HepG2 (cell line): ENCODE data around the gene ALDH2. TPM values are rescaled to one million over a fixed set of nuclear protein-coding genes. Genes with fewer than 3 reads are reported as not detected.

Source experiments
- ERF ChIP-seq: IDR thresholded peaks from 2 replicates; pipeline ENCODE4 v1.6.1; 2018; ENCODE audit warnings: missing biosample characterization, missing genetic modification reagents
- FOXA1 ChIP-seq, 2 experiments: fragments of 450-650 bp in 1 of 2; sonication (generic) in 1 of 2; formaldehyde crosslinking in 1 of 2; IDR thresholded peaks; 2 replicates each; pipeline versions ENCODE4 v1.4.0 to v1.6.1; 2016 to 2020; ENCODE audit warnings: missing genetic modification reagents in 1 of 2
- HDAC1 ChIP-seq: sonication (generic); formaldehyde crosslinking; IDR thresholded peaks from 2 replicates; pipeline ENCODE4 v1.5.1; 2020; ENCODE audit warnings: mild to moderate bottlenecking, missing genetic modification reagents
- HIVEP1 ChIP-seq: sonication (generic); formaldehyde crosslinking; IDR thresholded peaks from 2 replicates; pipeline ENCODE4 v1.4.0; 2020; ENCODE audit warnings: mild to moderate bottlenecking, missing genetic modification reagents
- IRF2 ChIP-seq: IDR thresholded peaks from 2 replicates; pipeline ENCODE4 v1.6.1; 2018; ENCODE audit warnings: missing genetic modification reagents, missing compliant biosample characterization
- MEIS1 ChIP-seq: sonication (generic); formaldehyde crosslinking; IDR thresholded peaks from 2 replicates; pipeline ENCODE4 v1.9.0; 2021; ENCODE audit warnings: mild to moderate bottlenecking, missing genetic modification reagents, moderate library complexity, borderline replicate concordance
- SAFB2 ChIP-seq: sonication (generic); formaldehyde crosslinking; IDR thresholded peaks from 2 replicates; pipeline ENCODE4 v1.5.1; 2020; ENCODE audit warnings: missing genetic modification reagents, low read depth, mild to moderate bottlenecking, borderline replicate concordance
- SALL2 ChIP-seq: sonication (generic); formaldehyde crosslinking; IDR thresholded peaks from 2 replicates; pipeline ENCODE4 v1.8.1; 2023; ENCODE audit warnings: mild to moderate bottlenecking, missing genetic modification reagents, inconsistent platforms
- SMARCC2 ChIP-seq: fragments of 450-650 bp; IDR thresholded peaks from 2 replicates; pipeline ENCODE4 v1.6.1; 2017; ENCODE audit warnings: antibody characterized with exemption, mild to moderate bottlenecking
- SMARCE1 ChIP-seq: fragments of 450-650 bp; IDR thresholded peaks from 2 replicates; pipeline ENCODE4 v1.6.1; 2017; ENCODE audit warnings: borderline replicate concordance
- THAP11 ChIP-seq: IDR thresholded peaks from 2 replicates; pipeline ENCODE4 v1.6.1; 2016; ENCODE audit warnings: missing biosample characterization, missing genetic modification reagents
- ZBTB25 ChIP-seq: IDR thresholded peaks from 2 replicates; pipeline ENCODE4 v1.6.1; 2018; ENCODE audit warnings: missing genetic modification reagents
- ZNF124 ChIP-seq: sonication (generic); formaldehyde crosslinking; IDR thresholded peaks from 2 replicates; pipeline ENCODE4 v1.4.0; 2020; ENCODE audit warnings: missing genetic modification reagents
- ZNF20 ChIP-seq: sonication (generic); formaldehyde crosslinking; IDR thresholded peaks from 2 replicates; pipeline ENCODE4 v1.4.0; 2020; ENCODE audit warnings: mild to moderate bottlenecking, moderate library complexity, missing genetic modification reagents
- ZNF597 ChIP-seq: sonication (generic); formaldehyde crosslinking; IDR thresholded peaks from 2 replicates; pipeline ENCODE4 v1.5.0; 2020; ENCODE audit warnings: missing genetic modification reagents
- ZNF614 ChIP-seq: IDR thresholded peaks from 2 replicates; pipeline ENCODE4 v1.6.1; 2018; ENCODE audit warnings: missing biosample characterization, missing genetic modification reagents, inconsistent platforms, borderline replicate concordance
- ZNF672 ChIP-seq: sonication (generic); formaldehyde crosslinking; IDR thresholded peaks from 2 replicates; pipeline ENCODE4 v1.8.1; 2022; ENCODE audit warnings: missing genetic modification reagents
- ZNF777 ChIP-seq: sonication (generic); formaldehyde crosslinking; IDR thresholded peaks from 2 replicates; pipeline ENCODE4 v1.4.0; 2020; ENCODE audit warnings: missing genetic modification reagents
- ZNF782 ChIP-seq: sonication (generic); formaldehyde crosslinking; IDR thresholded peaks from 2 replicates; pipeline ENCODE4 v1.4.0; 2020; ENCODE audit warnings: missing genetic modification reagents, mild to moderate bottlenecking, borderline replicate concordance
- ZNF83 ChIP-seq: sonication (generic); formaldehyde crosslinking; IDR thresholded peaks from 2 replicates; pipeline ENCODE4 v1.4.0; 2020; ENCODE audit warnings: missing genetic modification reagents, mild to moderate bottlenecking, borderline replicate concordance
- polyA plus RNA-seq, 8 experiments: library from polyadenylated mRNA; depleted of rRNA in 3 of 8; stranded (reverse) in 7 of 8; unstranded in 1 of 8; fragments of >200 nt; fragmentation: Illumina TruSeq in 4 of 8; extraction: Trizol in 4 of 8; gene quantifications; 2 replicates each; pipeline versions ENCODE4 v1.2.1 to v1.2.3, GENCODE V29; 2011 to 2016; ENCODE audit warnings: low read depth in 4 of 8, missing spikeins in 1 of 8, mixed read lengths in 1 of 8; ENCODE audit not compliant: insufficient read depth in 1 of 8
- total RNA-seq, 5 experiments: library from RNA; depleted of rRNA; stranded (reverse); fragments of >200 nt; fragmentation: Illumina TruSeq; extraction: Trizol; gene quantifications; 2 replicates each; pipeline ENCODE4 v1.2.3, GENCODE V29; 2016; ENCODE audit warnings: low read depth in 1 of 5
- TF ChIP-seq, protein P1 (sequence below): sonication (generic); formaldehyde crosslinking; IDR thresholded peaks from 2 replicates; pipeline ENCODE4 v1.4.0; 2020; ENCODE audit warnings: missing genetic modification reagents

The ALDH2 gene
- total and polyA plus RNA-seq, 2 of the 13 experiments (the other 11 are each of a cell fraction or from before 2014, with no cell fraction given) = 78.8 to 103 TPM

GRCh38 chr12:111777345-111778045, 10.8 kb downstream of the ALDH2 start (continued):
- TF ChIP-seq SALL2 (CRISPR knock-in tag) = 0 out of 2 replicates have a peak, but pooled peaks have one; percentile 44
- TF ChIP-seq ZNF20 (CRISPR knock-in tag) = 0 out of 2 replicates have a peak, but pooled peaks have one; percentile 58
- no peak for TF ChIP-seq ZNF782 (CRISPR knock-in tag)
- no peak for TF ChIP-seq ZNF83 (CRISPR knock-in tag)
- peak; percentile 49 for TF ChIP-seq THAP11 (CRISPR knock-in tag)
- TF ChIP-seq ZNF597 (CRISPR knock-in tag) = no peak
- TF ChIP-seq ZNF124 = 0 out of 2 replicates have a peak, but pooled peaks have one; percentile 32
- TF ChIP-seq ZNF672 (CRISPR knock-in tag) = no peak
- 0 out of 2 replicates have a peak, but pooled peaks have one; percentile 44 for TF ChIP-seq ZNF614 (CRISPR knock-in tag)
- TF ChIP-seq SMARCC2 = no peak
- TF ChIP-seq, protein P1, sequence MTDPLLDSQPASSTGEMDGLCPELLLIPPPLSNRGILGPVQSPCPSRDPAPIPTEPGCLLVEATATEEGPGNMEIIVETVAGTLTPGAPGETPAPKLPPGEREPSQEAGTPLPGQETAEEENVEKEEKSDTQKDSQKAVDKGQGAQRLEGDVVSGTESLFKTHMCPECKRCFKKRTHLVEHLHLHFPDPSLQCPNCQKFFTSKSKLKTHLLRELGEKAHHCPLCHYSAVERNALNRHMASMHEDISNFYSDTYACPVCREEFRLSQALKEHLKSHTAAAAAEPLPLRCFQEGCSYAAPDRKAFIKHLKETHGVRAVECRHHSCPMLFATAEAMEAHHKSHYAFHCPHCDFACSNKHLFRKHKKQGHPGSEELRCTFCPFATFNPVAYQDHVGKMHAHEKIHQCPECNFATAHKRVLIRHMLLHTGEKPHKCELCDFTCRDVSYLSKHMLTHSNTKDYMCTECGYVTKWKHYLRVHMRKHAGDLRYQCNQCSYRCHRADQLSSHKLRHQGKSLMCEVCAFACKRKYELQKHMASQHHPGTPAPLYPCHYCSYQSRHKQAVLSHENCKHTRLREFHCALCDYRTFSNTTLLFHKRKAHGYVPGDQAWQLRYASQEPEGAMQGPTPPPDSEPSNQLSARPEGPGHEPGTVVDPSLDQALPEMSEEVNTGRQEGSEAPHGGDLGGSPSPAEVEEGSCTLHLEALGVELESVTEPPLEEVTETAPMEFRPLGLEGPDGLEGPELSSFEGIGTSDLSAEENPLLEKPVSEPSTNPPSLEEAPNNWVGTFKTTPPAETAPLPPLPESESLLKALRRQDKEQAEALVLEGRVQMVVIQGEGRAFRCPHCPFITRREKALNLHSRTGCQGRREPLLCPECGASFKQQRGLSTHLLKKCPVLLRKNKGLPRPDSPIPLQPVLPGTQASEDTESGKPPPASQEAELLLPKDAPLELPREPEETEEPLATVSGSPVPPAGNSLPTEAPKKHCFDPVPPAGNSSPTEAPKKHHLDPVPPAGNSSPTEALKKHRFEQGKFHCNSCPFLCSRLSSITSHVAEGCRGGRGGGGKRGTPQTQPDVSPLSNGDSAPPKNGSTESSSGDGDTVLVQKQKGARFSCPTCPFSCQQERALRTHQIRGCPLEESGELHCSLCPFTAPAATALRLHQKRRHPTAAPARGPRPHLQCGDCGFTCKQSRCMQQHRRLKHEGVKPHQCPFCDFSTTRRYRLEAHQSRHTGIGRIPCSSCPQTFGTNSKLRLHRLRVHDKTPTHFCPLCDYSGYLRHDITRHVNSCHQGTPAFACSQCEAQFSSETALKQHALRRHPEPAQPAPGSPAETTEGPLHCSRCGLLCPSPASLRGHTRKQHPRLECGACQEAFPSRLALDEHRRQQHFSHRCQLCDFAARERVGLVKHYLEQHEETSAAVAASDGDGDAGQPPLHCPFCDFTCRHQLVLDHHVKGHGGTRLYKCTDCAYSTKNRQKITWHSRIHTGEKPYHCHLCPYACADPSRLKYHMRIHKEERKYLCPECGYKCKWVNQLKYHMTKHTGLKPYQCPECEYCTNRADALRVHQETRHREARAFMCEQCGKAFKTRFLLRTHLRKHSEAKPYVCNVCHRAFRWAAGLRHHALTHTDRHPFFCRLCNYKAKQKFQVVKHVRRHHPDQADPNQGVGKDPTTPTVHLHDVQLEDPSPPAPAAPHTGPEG (CRISPR knock-in tag) = 0 out of 2 replicates have a peak, but pooled peaks have one; percentile 36
- peak; percentile 85; the same call in 1 of the 2 replicates for TF ChIP-seq HIVEP1
- TF ChIP-seq SAFB2 (CRISPR knock-in tag) = 0 out of 2 replicates have a peak, but pooled peaks have one; percentile 31
- TF ChIP-seq HDAC1 = peak; percentile 65
- peak; percentile 53; the same call in 1 of the 2 replicates for TF ChIP-seq ZBTB25 (CRISPR knock-in tag)
- TF ChIP-seq IRF2 (CRISPR knock-in tag) = 0 out of 2 replicates have a peak, but pooled peaks have one; percentile 65
- peak; percentile 87; the same call in 1 of the 2 replicates for TF ChIP-seq ERF (CRISPR knock-in tag)
- no peak for TF ChIP-seq SMARCE1
- no peak for TF ChIP-seq MEIS1 (CRISPR knock-in tag)
- no peak for TF ChIP-seq FOXA1 (IDR thresholded peaks at IDR 0.05)
- peak; percentile 57; the same call in 1 of the 2 replicates for TF ChIP-seq FOXA1 (CRISPR knock-in tag; IDR thresholded peaks at IDR 0.05)
- no peak for TF ChIP-seq ZNF777 (CRISPR knock-in tag)
